Aorta (tissue), 5 donors: ENCODE results near the gene AP2A1. TPM values are rescaled to one million over a fixed set of nuclear protein-coding genes. Genes with fewer than 3 reads are reported as not detected.

ENCODE experiments used
- ATAC-seq: fragments of 200-7000 bp; cut with Tn5 transposase; one replicate; pipeline ENCODE4 v1.9.1; 2022; ENCODE audit warnings: moderate library complexity; ENCODE audit not compliant: low FRiP score
- DNase-seq, 2 donors: peaks; one replicate each; pipeline ENCODE4 v3.0.0-alpha.2; 2020
- H3K27ac ChIP-seq, 2 donors: one replicate each; pipeline ENCODE4 v1.5.1; 2013; ENCODE audit warnings: low read length in 2 of 2, mild to moderate bottlenecking in 2 of 2, moderate library complexity in 2 of 2, control low read depth in 1 of 2, inconsistent platforms in 1 of 2, low read depth in 1 of 2
- H3K27me3 ChIP-seq, 2 donors: one replicate each; pipeline ENCODE4 v1.6.1; 2013; ENCODE audit warnings: control low read depth in 1 of 2, low read length in 1 of 2, mild to moderate bottlenecking in 1 of 2, moderate library complexity in 1 of 2; ENCODE audit not compliant: insufficient read depth in 2 of 2, control insufficient read depth in 1 of 2
- H3K36me3 ChIP-seq, 2 donors: one replicate each; pipeline ENCODE4 v1.6.1; 2013; ENCODE audit warnings: control low read depth in 1 of 2, low read length in 1 of 2, mild to moderate bottlenecking in 1 of 2; ENCODE audit not compliant: insufficient read depth in 2 of 2, control insufficient read depth in 1 of 2
- H3K4me1 ChIP-seq, 2 donors: one replicate each; pipeline ENCODE4 v1.6.1; 2013; ENCODE audit warnings: low read length in 2 of 2, control low read depth in 1 of 2, mild to moderate bottlenecking in 1 of 2, moderate library complexity in 1 of 2; ENCODE audit not compliant: insufficient read depth in 2 of 2, control insufficient read depth in 1 of 2
- H3K4me3 ChIP-seq, 2 donors: one replicate each; pipeline ENCODE4 v1.5.1; 2013; ENCODE audit warnings: low read length in 2 of 2, control low read depth in 1 of 2, mild to moderate bottlenecking in 1 of 2
- H3K9me3 ChIP-seq: one replicate; pipeline ENCODE4 v1.6.1; 2013; ENCODE audit warnings: mild to moderate bottlenecking, low read length; ENCODE audit not compliant: control insufficient read depth
- WGBS, 2 donors: extraction: QIAGEN DNeasy Blood & Tissue Kit; methylation state at CpG; one replicate each; pipeline ENCODE4 v1.1.7; 2013; 5-methylcytosine and 5-hydroxymethylcytosine counted together
- intact Hi-C, 2 donors: fragments of 100-400 bp; cut with DNase I; formaldehyde crosslinking; loops; one replicate each; pipeline versions ENCODE4 v1.14.2 to v1.15.0; 2022
- microRNA-seq, 2 donors: library from miRNA; unstranded; fragments of <30 nt; microRNA quantifications; one replicate each; pipeline ENCODE4 v1.2.0, GENCODE V29; 2020
- polyA plus RNA-seq, 2 donors: library from polyadenylated mRNA; stranded (reverse); fragments of 200-250 nt; gene quantifications; one replicate each; pipeline ENCODE4 v1.2.3, GENCODE V29; 2013
- total RNA-seq, 2 donors: library from RNA; stranded (reverse); fragmentation: NEBNext Ultra II Directional; extraction: Animal tissue kit (Norgen Biotek cat#: 25700); gene quantifications; one replicate each; pipeline ENCODE4 v1.2.1, GENCODE V29; 2021
- donor health status: healthy with polysubstance abuse.
- donor health status: Bipolar disorder and iron deficiency.
- donor health status: DM: no; HTN: no; CAD: no.
- donor health status: DM: no; HTN: no; CAD: no.
- donor health status: DM: yes; HTN: yes; CAD: no.

AP2A1 gene
- total and polyA plus RNA-seq, 4 donors, result 19.9 to 77.5 (median 67.2) TPM

GRCh38 chr19:49855277-49855675 is 88.5 kb downstream of the AP2A1 start:
- Histone ChIP-seq H3K4me3 (no peak overlapping the region), H3K27ac (no peak overlapping the region), H3K27me3 (no peaks in the 10 kb centered on the region), H3K9me3 (no peaks in the 10 kb centered on the region), H3K4me1 (no peaks in the 10 kb centered on the region), H3K36me3 (no peaks in the 10 kb centered on the region)
- WGBS, 2 donors, result 82 to 86% methylated on average over 12 of the region's 12 CpGs
- DNase-seq, result no peak
- intact Hi-C loops, result no loop called here
- no peak for ATAC-seq

- Histone ChIP-seq H3K27me3 (no peaks in the 10 kb centered on the region), H3K4me1 (no peaks in the 10 kb centered on the region), H3K4me3 (no peak overlapping the region), H3K36me3 (no peaks in the 10 kb centered on the region), H3K9me3 (no peaks in the 10 kb centered on the region), H3K27ac (no peak overlapping the region)
- DNase-seq, result no peak
- intact Hi-C loops, result no loop called here
- no peak for ATAC-seq
- 79 to 80% methylated on average over 21 of the region's 21 CpGs for WGBS, 2 donors
These were observed 89.1 kb downstream of the AP2A1 start for GRCh38 chr19:49855676-49856573.

- no peaks in the 10 kb centered on the region for H3K4me1 ChIP-seq
- no peaks in the 10 kb centered on the region for H3K27me3 ChIP-seq
- DNase-seq (no peak), ATAC-seq (no peak)
- H3K27ac ChIP-seq, result no peak overlapping the region
- 90 to 91% methylated on average over 17 to 18 of the region's 18 CpGs for WGBS, 2 donors
- intact Hi-C loops, result no loop called here
- no peak overlapping the region for H3K4me3 ChIP-seq
- H3K36me3 ChIP-seq, result no peaks in the 10 kb centered on the region
- no peaks in the 10 kb centered on the region for H3K9me3 ChIP-seq
These were observed 89.8 kb downstream of the AP2A1 start for GRCh38 chr19:49856574-49857021.

Small RNA genes within 50 kb of the gene (microRNA-seq; reads per million reads assigned to microRNA genes)
- 0.99 to 1.8 reads per million in 2 donors for gene MIR4749
- gene MIR6799, result 0 reads per million in 2 donors
- 0 reads per million in 2 donors for gene MIR6800

Other genes starting within 250 kb of the AP2A1 start
- gene RCN3, start 239.0 kb upstream of the AP2A1 start, total RNA-seq, result 10 to 100 TPM; 82.6 to 90.2 TPM
- gene RCN3, start 239.0 kb upstream of the AP2A1 start, polyA plus RNA-seq, result 100 to 1,000 TPM in 1 of 2 donors, 10 to 100 TPM in 1; 50.5 to 165 TPM
- 10 to 100 TPM; 38.8 to 40.5 TPM for gene NOSIP, start 186.4 kb upstream of the AP2A1 start, total RNA-seq
- 100 to 1,000 TPM in 1 of 2 donors, 10 to 100 TPM in 1; 52.5 to 135 TPM for gene NOSIP, start 186.4 kb upstream of the AP2A1 start, polyA plus RNA-seq
- 1 to 10 TPM in 1 of 2 donors, under 1 TPM in 1; 0.49 to 1.2 TPM for gene PRRG2, start 185.7 kb upstream of the AP2A1 start, total RNA-seq
- gene PRRG2, start 185.7 kb upstream of the AP2A1 start, polyA plus RNA-seq, result 1 to 10 TPM in 1 of 2 donors, not detected in 1; 4.1 TPM
- gene PRR12, start 175.8 kb upstream of the AP2A1 start, total RNA-seq, result 10 to 100 TPM; 20.2 to 31.3 TPM
- 10 to 100 TPM in 1 of 2 donors, 1 to 10 TPM in 1; 2.6 to 10.1 TPM for gene PRR12, start 175.8 kb upstream of the AP2A1 start, polyA plus RNA-seq
- 100 to 1,000 TPM; 139 to 167 TPM for gene RRAS, start 126.9 kb upstream of the AP2A1 start, total RNA-seq
- 100 to 1,000 TPM; 320 to 407 TPM for gene RRAS, start 126.9 kb upstream of the AP2A1 start, polyA plus RNA-seq
- gene SCAF1, start 124.8 kb upstream of the AP2A1 start, total RNA-seq, result 10 to 100 TPM; 53.0 to 54.5 TPM
- 10 to 100 TPM; 10.1 to 19.0 TPM for gene SCAF1, start 124.8 kb upstream of the AP2A1 start, polyA plus RNA-seq
- 10 to 100 TPM; 53.7 to 82.7 TPM for gene IRF3, start 101.1 kb upstream of the AP2A1 start, total RNA-seq
- 100 to 1,000 TPM in 1 of 2 donors, 10 to 100 TPM in 1; 37.8 to 278 TPM for gene IRF3, start 101.1 kb upstream of the AP2A1 start, polyA plus RNA-seq
- 10 to 100 TPM in 1 of 2 donors, 1 to 10 TPM in 1; 9.9 to 14.0 TPM for gene BCL2L12, start 101.1 kb upstream of the AP2A1 start, total RNA-seq
- 10 to 100 TPM in 1 of 2 donors, 1 to 10 TPM in 1; 5.8 to 16.4 TPM for gene BCL2L12, start 101.1 kb upstream of the AP2A1 start, polyA plus RNA-seq
- gene PRMT1, start 89.7 kb upstream of the AP2A1 start, total RNA-seq, result 10 to 100 TPM; 76.5 to 88.3 TPM
- gene PRMT1, start 89.7 kb upstream of the AP2A1 start, polyA plus RNA-seq, result 100 to 1,000 TPM in 1 of 2 donors, 10 to 100 TPM in 1; 68.5 to 110 TPM
- gene ADM5, start 77.4 kb upstream of the AP2A1 start, total RNA-seq, result 1 to 10 TPM in 1 of 2 donors, under 1 TPM in 1; 0.94 to 4.8 TPM
- under 1 TPM; 0.13 to 0.63 TPM for gene ADM5, start 77.4 kb upstream of the AP2A1 start, polyA plus RNA-seq
- gene CPT1C, start 75.9 kb upstream of the AP2A1 start, total RNA-seq, result 10 to 100 TPM in 1 of 2 donors, 1 to 10 TPM in 1; 6.5 to 24.4 TPM
- gene CPT1C, start 75.9 kb upstream of the AP2A1 start, polyA plus RNA-seq, result 1 to 10 TPM; 1.9 to 5.7 TPM
- gene TSKS, start 3.7 kb upstream of the AP2A1 start, total RNA-seq, result 1 to 10 TPM in 1 of 2 donors, under 1 TPM in 1; 0.42 to 2.6 TPM
- gene TSKS, start 3.7 kb upstream of the AP2A1 start, polyA plus RNA-seq, result under 1 TPM in 1 of 2 donors, not detected in 1; 0.38 TPM
- 10 to 100 TPM in 1 of 2 donors, 1 to 10 TPM in 1; 9.3 to 18.1 TPM for gene FUZ, start 46.3 kb downstream of the AP2A1 start, total RNA-seq
- gene FUZ, start 46.3 kb downstream of the AP2A1 start, polyA plus RNA-seq, result 10 to 100 TPM; 11.5 to 27.8 TPM
- gene MED25, start 51.3 kb downstream of the AP2A1 start, total RNA-seq, result 10 to 100 TPM; 27.2 to 40.3 TPM
- gene MED25, start 51.3 kb downstream of the AP2A1 start, polyA plus RNA-seq, result 10 to 100 TPM; 18.3 to 52.8 TPM
- gene PTOV1, start 84.2 kb downstream of the AP2A1 start, total RNA-seq, result 100 to 1,000 TPM; 103 to 133 TPM
- gene PTOV1, start 84.2 kb downstream of the AP2A1 start, polyA plus RNA-seq, result 100 to 1,000 TPM in 1 of 2 donors, 10 to 100 TPM in 1; 50.0 to 142 TPM
- 10 to 100 TPM; 65.2 to 76.5 TPM for gene PNKP, start 100.6 kb downstream of the AP2A1 start, total RNA-seq
- gene PNKP, start 100.6 kb downstream of the AP2A1 start, polyA plus RNA-seq, result 10 to 100 TPM; 23.7 to 93.0 TPM
- gene AKT1S1, start 110.4 kb downstream of the AP2A1 start, total RNA-seq, result 10 to 100 TPM; 27.5 to 27.8 TPM
- 10 to 100 TPM; 24.4 to 44.6 TPM for gene AKT1S1, start 110.4 kb downstream of the AP2A1 start, polyA plus RNA-seq
- gene TBC1D17, start 110.7 kb downstream of the AP2A1 start, total RNA-seq, result 10 to 100 TPM; 41.1 to 52.4 TPM
- gene TBC1D17, start 110.7 kb downstream of the AP2A1 start, polyA plus RNA-seq, result 100 to 1,000 TPM in 1 of 2 donors, 10 to 100 TPM in 1; 22.7 to 102 TPM
- 1 to 10 TPM in 1 of 2 donors, under 1 TPM in 1; 0.84 to 7.2 TPM for gene IL4I1, start 129.9 kb downstream of the AP2A1 start, total RNA-seq
- under 1 TPM in 1 of 2 donors, not detected in 1; 0.50 TPM for gene IL4I1, start 129.9 kb downstream of the AP2A1 start, polyA plus RNA-seq
- 10 to 100 TPM; 13.8 to 43.3 TPM for gene ATF5, start 162.2 kb downstream of the AP2A1 start, total RNA-seq
- gene ATF5, start 162.2 kb downstream of the AP2A1 start, polyA plus RNA-seq, result 10 to 100 TPM; 11.6 to 24.0 TPM
- gene NUP62, start 162.5 kb downstream of the AP2A1 start, total RNA-seq, result 10 to 100 TPM; 27.7 to 39.8 TPM
- 10 to 100 TPM; 13.3 to 17.3 TPM for gene NUP62, start 162.5 kb downstream of the AP2A1 start, polyA plus RNA-seq
- gene SIGLEC11, start 194.2 kb downstream of the AP2A1 start, total RNA-seq, result 1 to 10 TPM; 1.8 to 3.1 TPM
- 1 to 10 TPM in 1 of 2 donors, under 1 TPM in 1; 0.82 to 1.4 TPM for gene SIGLEC11, start 194.2 kb downstream of the AP2A1 start, polyA plus RNA-seq